GM18868 (cell line): ENCODE measurements around the gene INSR.

ENCODE experiments used
- ATAC-seq: cut with Tn5 transposase; IDR thresholded peaks from one replicate; pipeline ENCODE4 v1.9.1; 2021; ENCODE audit warnings: mild to moderate bottlenecking, moderate library complexity; ENCODE audit not compliant: unreplicated experiment

Gene INSR

GRCh38 chr19:7063339-7063738 lies 230.9 kb downstream of the INSR start:
- no peak for ATAC-seq
